A549 (cell line): ENCODE measurements around the gene LIPN. TPM values are rescaled to one million over a fixed set of nuclear protein-coding genes. Genes with fewer than 3 reads are reported as not detected.

Source experiments
- ATAC-seq, 2 experiments: fragments of 200-7000 bp in 1 of 2; fragments of >200 bp in 1 of 2; cut with Nextera tagmentation in 1 of 2; cut with Tn5 transposase in 1 of 2; 3 replicates each; pipeline versions ENCODE4 v1.8.0 to v1.9.1; 2018 to 2020; ENCODE audit warnings: mild to moderate bottlenecking in 1 of 2, moderate library complexity in 1 of 2
- CTCF ChIA-PET: fragments of 300-600 bp; sonication (Branson Sonifier 250); formaldehyde crosslinking; extraction: SDS; loops from one replicate; lab custom pipeline; 2021; ENCODE audit warnings: antibody characterized with exemption, inconsistent platforms; lab: Yijun Ruan, JAX
- POLR2A ChIA-PET: fragments of 350-600 bp; formaldehyde crosslinking; extraction: SDS; loops from one replicate; lab custom pipeline; 2021; ENCODE audit warnings: antibody characterized with exemption, inconsistent platforms; lab: Yijun Ruan, JAX
- DNase-seq, 2 experiments: peaks; one replicate each; pipeline versions ENCODE4 v3.0.0 to v3.0.0-alpha.2; 2011 to 2016; ENCODE audit warnings: low read depth in 1 of 2, low spot score in 1 of 2
- FAIRE-seq: peaks from 2 replicates; lab custom pipeline; 2011; peaks lifted over from hg19 to GRCh38; lab: Jason Lieb, UNC
- H3K27ac ChIP-seq, 2 experiments: fragments of >200 bp; sonication (Bioruptor Twin); formaldehyde crosslinking; 3 replicates each; pipeline ENCODE4 v1.5.1; 2016 to 2017
- H3K4me1 ChIP-seq: fragments of >200 bp; sonication (Bioruptor Twin); formaldehyde crosslinking; 3 replicates; pipeline ENCODE4 v1.6.1; 2016
- H3K4me2 ChIP-seq: fragments of >200 bp; sonication (Bioruptor Twin); formaldehyde crosslinking; 3 replicates; pipeline ENCODE4 v1.6.1; 2016
- H3K4me3 ChIP-seq: fragments of >200 bp; sonication (Bioruptor Twin); formaldehyde crosslinking; 3 replicates; pipeline ENCODE4 v1.5.1; 2016
- H3K9me3 ChIP-seq: fragments of >200 bp; sonication (Bioruptor Twin); formaldehyde crosslinking; 3 replicates; pipeline ENCODE4 v1.6.1; 2016
- CBX2 ChIP-seq: fragments of 200-600 bp; sonication (generic); IDR thresholded peaks from 2 replicates; pipeline ENCODE4 v1.6.1; 2016; ENCODE audit warnings: low read depth, mild to moderate bottlenecking, borderline replicate concordance
- CHD4 ChIP-seq: fragments of 200-600 bp; sonication (generic); IDR thresholded peaks from 2 replicates; pipeline ENCODE4 v1.6.1; 2016; ENCODE audit warnings: antibody characterized with exemption, mild to moderate bottlenecking, borderline replicate concordance
- EHF ChIP-seq: fragments of 250-450 bp; sonication (Bioruptor Pico); IDR thresholded peaks from 2 replicates; pipeline ENCODE4 v1.5.0; 2020; ENCODE audit warnings: mild to moderate bottlenecking
- EHMT2 ChIP-seq: fragments of 200-600 bp; sonication (generic); IDR thresholded peaks from 2 replicates; pipeline ENCODE4 v1.6.1; 2016; ENCODE audit warnings: antibody characterized with exemption, low read depth, mild to moderate bottlenecking, moderate library complexity
- ESRRA ChIP-seq: fragments of 150-350 bp; IDR thresholded peaks from 2 replicates; pipeline ENCODE4 v1.6.1; 2014; ENCODE audit warnings: mild to moderate bottlenecking, low read length, borderline replicate concordance
- FOXS1 ChIP-seq: fragments of 250-450 bp; sonication (Bioruptor Pico); IDR thresholded peaks from 2 replicates; pipeline ENCODE4 v1.5.0; 2020; ENCODE audit warnings: mild to moderate bottlenecking, moderate library complexity
- HDAC2 ChIP-seq: fragments of 200-600 bp; sonication (generic); IDR thresholded peaks from 2 replicates; pipeline ENCODE4 v1.6.1; 2016
- HES2 ChIP-seq: fragments of >200 bp; sonication (Bioruptor Twin); formaldehyde crosslinking; IDR thresholded peaks from 2 replicates; pipeline ENCODE4 v1.6.1; 2016
- JUN ChIP-seq, 2 experiments: fragments of >200 bp; sonication (Bioruptor Twin); formaldehyde crosslinking; IDR thresholded peaks; 2 replicates in 1 of 2; 3 replicates in 1 of 2; pipeline ENCODE4 v1.6.1; 2016 to 2017
- JUNB ChIP-seq: fragments of >200 bp; sonication (Bioruptor Twin); formaldehyde crosslinking; IDR thresholded peaks from 2 replicates; pipeline ENCODE4 v1.6.1; 2016
- KDM5A ChIP-seq: fragments of 200-600 bp; sonication (generic); IDR thresholded peaks from 2 replicates; pipeline ENCODE4 v1.6.1; 2016; ENCODE audit warnings: antibody characterized with exemption, mild to moderate bottlenecking
- MAFK ChIP-seq: fragments of 450-650 bp; IDR thresholded peaks from 2 replicates; pipeline ENCODE4 v1.6.1; 2014; ENCODE audit not compliant: partially characterized antibody
- NPAS2 ChIP-seq: fragments of 250-450 bp; sonication (Bioruptor Pico); IDR thresholded peaks from 2 replicates; pipeline ENCODE4 v1.8.0; 2022; ENCODE audit warnings: mild to moderate bottlenecking, moderate library complexity, borderline replicate concordance
- NR3C1 ChIP-seq: fragments of >200 bp; sonication (Bioruptor Twin); formaldehyde crosslinking; IDR thresholded peaks from 3 replicates; pipeline ENCODE4 v1.6.1; 2017
- PBX3 ChIP-seq: IDR thresholded peaks from 2 replicates; pipeline ENCODE4 v1.6.1; 2012
- POLR2A ChIP-seq: IDR thresholded peaks from 2 replicates; pipeline ENCODE4 v1.6.1; 2012; ENCODE audit warnings: mild to moderate bottlenecking, low read length
- RAD21 ChIP-seq, 2 experiments: fragments of >200 bp in 1 of 2; sonication (Bioruptor Twin) in 1 of 2; formaldehyde crosslinking in 1 of 2; IDR thresholded peaks in 1 of 2; conservative IDR thresholded peaks in 1 of 2; 2 replicates in 1 of 2; 3 replicates in 1 of 2; pipeline ENCODE4 v1.6.1; 2012 to 2018; ENCODE audit warnings: inconsistent platforms in 1 of 2
- RCOR1 ChIP-seq: fragments of 150-350 bp; IDR thresholded peaks from 2 replicates; pipeline ENCODE4 v1.6.1; 2014; ENCODE audit warnings: antibody characterized with exemption, low read length, low read depth
- RFX5 ChIP-seq: fragments of 450-650 bp; IDR thresholded peaks from 2 replicates; pipeline ENCODE4 v1.7.1; 2014; ENCODE audit warnings: antibody characterized with exemption, mild to moderate bottlenecking, moderate library complexity
- SMC3 ChIP-seq: fragments of >200 bp; sonication (Bioruptor Twin); formaldehyde crosslinking; IDR thresholded peaks from 3 replicates; pipeline ENCODE4 v1.6.1; 2018; ENCODE audit warnings: inconsistent platforms
- SREBF2 ChIP-seq: fragments of 450-650 bp; IDR thresholded peaks from 2 replicates; pipeline ENCODE4 v1.6.1; 2014; ENCODE audit warnings: mild to moderate bottlenecking, moderate library complexity
- WGBS: methylation state at CpG from one replicate; pipeline ENCODE4 v1.1.6; 2017; ENCODE audit errors: missing lambda C conversion rate; 5-methylcytosine and 5-hydroxymethylcytosine counted together
- polyA plus RNA-seq, 4 experiments: library from polyadenylated mRNA; depleted of rRNA in 3 of 4; stranded (reverse); fragments of >200 nt; fragmentation: RNase III in 1 of 4; extraction: RNeasy Plus Mini Kit Qiagen cat#74134 plus additional on column Dnase treatment in 1 of 4; gene quantifications; 2 replicates in 3 of 4; 3 replicates in 1 of 4; pipeline ENCODE4 v1.2.3, GENCODE V29; 2011 to 2017
- TF ChIP-seq, protein P1 (sequence below): fragments of 150-350 bp; IDR thresholded peaks from 2 replicates; pipeline ENCODE4 v1.6.1; 2014; ENCODE audit warnings: low read depth, mild to moderate bottlenecking, low read length
- TF ChIP-seq, protein P2 (sequence below): fragments of 200-600 bp; sonication (generic); IDR thresholded peaks from 2 replicates; pipeline ENCODE4 v1.6.1; 2016; ENCODE audit warnings: antibody characterized with exemption, mild to moderate bottlenecking, moderate library complexity
- TF ChIP-seq, protein P3 (sequence below): IDR thresholded peaks from 2 replicates; pipeline ENCODE4 v1.6.1; 2012; ENCODE audit warnings: low read depth, borderline replicate concordance
- TF ChIP-seq, protein P4 (sequence below): fragments of 450-650 bp; IDR thresholded peaks from 2 replicates; pipeline ENCODE4 v1.6.1; 2014; ENCODE audit warnings: antibody characterized with exemption

The LIPN gene
- polyA plus RNA-seq, 2 of the 4 experiments (the other 2 are of a cell fraction), result not detected

DNA sequence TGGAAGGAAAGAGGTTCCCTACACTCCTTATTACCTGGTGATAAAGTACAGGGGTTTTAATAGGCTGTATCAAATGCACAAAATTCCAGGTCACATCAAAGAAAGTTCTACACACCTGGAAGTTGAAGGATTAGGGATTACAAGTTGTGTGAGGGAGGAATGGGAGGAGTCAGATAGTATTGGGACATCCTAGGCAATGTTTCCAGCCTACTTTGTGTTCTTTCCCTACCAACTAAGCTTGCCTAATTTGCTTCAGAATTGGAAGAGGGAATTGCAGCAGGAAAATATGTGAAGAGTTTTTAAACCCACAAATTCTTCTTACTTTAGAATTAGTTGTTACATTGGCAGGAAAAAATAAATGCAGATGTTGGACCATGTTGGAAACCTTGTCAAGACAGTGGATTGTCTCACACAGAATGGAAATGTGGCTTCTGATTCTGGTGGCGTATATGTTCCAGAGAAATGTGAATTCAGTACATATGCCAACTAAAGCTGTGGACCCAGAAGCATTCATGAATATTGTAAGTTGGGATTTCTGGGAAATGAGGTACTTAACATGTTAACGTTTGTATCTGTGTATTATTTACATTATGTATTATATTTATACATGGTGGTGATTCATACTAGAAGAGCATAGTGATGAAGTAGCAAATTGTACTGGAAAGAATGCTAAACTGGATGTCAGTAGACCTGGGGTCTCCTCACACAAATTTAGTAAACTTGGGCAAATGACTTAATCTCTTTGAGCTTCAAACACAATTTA is 42.9 kb downstream of the LIPN start, which contains the start of gene LIPM:
Gene LIPM (plus strand): TSS at position 208 of the 763 bp plus-strand sequence. CDS start 167 bp downstream, at position 375.
- WGBS, result 37% methylated on average over 2 of the region's 2 CpGs
- ChIA-PET CTCF (interaction anchor here (1.0 to 1.8 kb wide), 5 partner anchors 8 to 238 kb away, joined by 3 to 5 read pairs (median 4); partner anchors contain the start of gene RNLS), POLR2A (no interaction called here)
- FAIRE-seq (no peak), DNase-seq (no peak), ATAC-seq (no peak)
- TF ChIP-seq JUNB (no peak), EHF (CRISPR knock-in tag) (no peak), SMC3 (no peak), RFX5 (no peak), NPAS2 (CRISPR knock-in tag) (no peak), CHD4 (no peak), EHMT2 (no peak), CBX2 (no peak), KDM5A (no peak), MAFK (no peak), RAD21 (conservative IDR thresholded peaks at IDR 0.05 in 1 of 2, IDR thresholded peaks at IDR 0.05 in 1 of 2) (no peak), POLR2A (no peak), ESRRA (no peak), PBX3 (no peak), JUN (IDR thresholded peaks at IDR 0.05) (no peak)
- TF ChIP-seq, protein P1, sequence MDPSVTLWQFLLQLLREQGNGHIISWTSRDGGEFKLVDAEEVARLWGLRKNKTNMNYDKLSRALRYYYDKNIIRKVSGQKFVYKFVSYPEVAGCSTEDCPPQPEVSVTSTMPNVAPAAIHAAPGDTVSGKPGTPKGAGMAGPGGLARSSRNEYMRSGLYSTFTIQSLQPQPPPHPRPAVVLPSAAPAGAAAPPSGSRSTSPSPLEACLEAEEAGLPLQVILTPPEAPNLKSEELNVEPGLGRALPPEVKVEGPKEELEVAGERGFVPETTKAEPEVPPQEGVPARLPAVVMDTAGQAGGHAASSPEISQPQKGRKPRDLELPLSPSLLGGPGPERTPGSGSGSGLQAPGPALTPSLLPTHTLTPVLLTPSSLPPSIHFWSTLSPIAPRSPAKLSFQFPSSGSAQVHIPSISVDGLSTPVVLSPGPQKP, result no peak
- TF ChIP-seq, protein P2, sequence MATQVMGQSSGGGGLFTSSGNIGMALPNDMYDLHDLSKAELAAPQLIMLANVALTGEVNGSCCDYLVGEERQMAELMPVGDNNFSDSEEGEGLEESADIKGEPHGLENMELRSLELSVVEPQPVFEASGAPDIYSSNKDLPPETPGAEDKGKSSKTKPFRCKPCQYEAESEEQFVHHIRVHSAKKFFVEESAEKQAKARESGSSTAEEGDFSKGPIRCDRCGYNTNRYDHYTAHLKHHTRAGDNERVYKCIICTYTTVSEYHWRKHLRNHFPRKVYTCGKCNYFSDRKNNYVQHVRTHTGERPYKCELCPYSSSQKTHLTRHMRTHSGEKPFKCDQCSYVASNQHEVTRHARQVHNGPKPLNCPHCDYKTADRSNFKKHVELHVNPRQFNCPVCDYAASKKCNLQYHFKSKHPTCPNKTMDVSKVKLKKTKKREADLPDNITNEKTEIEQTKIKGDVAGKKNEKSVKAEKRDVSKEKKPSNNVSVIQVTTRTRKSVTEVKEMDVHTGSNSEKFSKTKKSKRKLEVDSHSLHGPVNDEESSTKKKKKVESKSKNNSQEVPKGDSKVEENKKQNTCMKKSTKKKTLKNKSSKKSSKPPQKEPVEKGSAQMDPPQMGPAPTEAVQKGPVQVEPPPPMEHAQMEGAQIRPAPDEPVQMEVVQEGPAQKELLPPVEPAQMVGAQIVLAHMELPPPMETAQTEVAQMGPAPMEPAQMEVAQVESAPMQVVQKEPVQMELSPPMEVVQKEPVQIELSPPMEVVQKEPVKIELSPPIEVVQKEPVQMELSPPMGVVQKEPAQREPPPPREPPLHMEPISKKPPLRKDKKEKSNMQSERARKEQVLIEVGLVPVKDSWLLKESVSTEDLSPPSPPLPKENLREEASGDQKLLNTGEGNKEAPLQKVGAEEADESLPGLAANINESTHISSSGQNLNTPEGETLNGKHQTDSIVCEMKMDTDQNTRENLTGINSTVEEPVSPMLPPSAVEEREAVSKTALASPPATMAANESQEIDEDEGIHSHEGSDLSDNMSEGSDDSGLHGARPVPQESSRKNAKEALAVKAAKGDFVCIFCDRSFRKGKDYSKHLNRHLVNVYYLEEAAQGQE, result no peak
- no peaks in the 10 kb centered on the region for H3K9me3 ChIP-seq
- no peak within 1 kb of the TSS for H3K4me3 ChIP-seq
- no peak within 1 kb of the TSS for H3K27ac ChIP-seq
- H3K4me1 ChIP-seq, result peaks cover 5% of the 10 kb centered on the region; the same call in 1 of the 3 replicates
- H3K4me2 ChIP-seq, result no peak within 1 kb of the TSS

GRCh38 chr10:88803641-88804040 is 43.8 kb downstream of the LIPN start:
- H3K27ac ChIP-seq, result no peak overlapping the region
- H3K4me2 ChIP-seq, result no peak overlapping the region
- TF ChIP-seq RCOR1 (no peak), PBX3 (no peak), NR3C1 (no peak), SREBF2 (no peak), EHMT2 (no peak), HDAC2 (no peak), HES2 (no peak), FOXS1 (no peak), NPAS2 (CRISPR knock-in tag) (no peak)
- TF ChIP-seq, protein P3, sequence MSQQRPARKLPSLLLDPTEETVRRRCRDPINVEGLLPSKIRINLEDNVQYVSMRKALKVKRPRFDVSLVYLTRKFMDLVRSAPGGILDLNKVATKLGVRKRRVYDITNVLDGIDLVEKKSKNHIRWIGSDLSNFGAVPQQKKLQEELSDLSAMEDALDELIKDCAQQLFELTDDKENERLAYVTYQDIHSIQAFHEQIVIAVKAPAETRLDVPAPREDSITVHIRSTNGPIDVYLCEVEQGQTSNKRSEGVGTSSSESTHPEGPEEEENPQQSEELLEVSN, result no peak
- TF ChIP-seq, protein P4, sequence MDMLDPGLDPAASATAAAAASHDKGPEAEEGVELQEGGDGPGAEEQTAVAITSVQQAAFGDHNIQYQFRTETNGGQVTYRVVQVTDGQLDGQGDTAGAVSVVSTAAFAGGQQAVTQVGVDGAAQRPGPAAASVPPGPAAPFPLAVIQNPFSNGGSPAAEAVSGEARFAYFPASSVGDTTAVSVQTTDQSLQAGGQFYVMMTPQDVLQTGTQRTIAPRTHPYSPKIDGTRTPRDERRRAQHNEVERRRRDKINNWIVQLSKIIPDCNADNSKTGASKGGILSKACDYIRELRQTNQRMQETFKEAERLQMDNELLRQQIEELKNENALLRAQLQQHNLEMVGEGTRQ, result no peak
- 85% methylated on average over 2 of the region's 2 CpGs for WGBS
- DNase-seq (no peak), ATAC-seq (no peak), FAIRE-seq (no peak)
- no peak overlapping the region for H3K4me3 ChIP-seq
- ChIA-PET CTCF (interaction anchor here (1.2 to 1.8 kb wide), 4 partner anchors 9 to 239 kb away, joined by 3 to 5 read pairs (median 4); partner anchors contain the start of gene RNLS), POLR2A (no interaction called here)
- peaks cover 5% of the 10 kb centered on the region; the same call in 1 of the 3 replicates for H3K4me1 ChIP-seq
- H3K9me3 ChIP-seq, result no peaks in the 10 kb centered on the region
